Fibroblast of skin of scalp (primary cell): ENCODE results near the gene HNF4A.
"Not testable (repeated sequence)": the region's sequence is repeated elsewhere in the genome, so short reads cannot be mapped to it uniquely, and the experiment has no call there.

Source experiments
- DNase-seq: peaks from one replicate; pipeline ENCODE4 v3.0.0-alpha.2; 2013

Gene HNF4A

DNA sequence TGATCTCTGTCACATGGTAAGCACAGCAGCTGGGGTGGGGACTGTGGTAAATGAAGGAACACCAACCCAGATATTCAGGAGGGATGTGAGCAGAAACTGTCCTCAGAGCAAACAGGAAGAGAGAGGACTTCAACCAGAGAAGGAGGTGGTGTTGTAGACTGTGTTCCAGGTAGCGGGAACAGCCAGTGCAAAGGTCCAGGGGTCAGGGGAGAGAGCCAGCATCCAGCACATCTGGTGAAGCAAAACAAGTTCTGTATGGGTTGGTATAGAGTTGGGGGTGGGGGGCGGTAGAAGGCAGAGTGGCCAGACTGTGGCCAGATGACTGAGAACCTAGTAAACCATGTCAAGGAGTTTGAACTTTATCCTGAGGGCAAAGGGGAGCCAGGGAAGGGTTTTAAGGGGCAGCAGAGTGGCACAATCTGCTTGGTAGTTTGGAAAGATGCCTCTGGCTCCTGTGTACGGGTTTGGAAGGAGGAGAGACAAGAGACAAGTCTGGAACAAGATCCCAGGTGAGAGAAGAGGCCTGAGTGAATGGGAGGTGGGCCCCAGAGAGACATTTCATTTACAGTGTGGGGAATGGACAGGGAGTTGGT lies 92.4 kb downstream of the HNF4A start:
- DNase-seq: no peak

DNA sequence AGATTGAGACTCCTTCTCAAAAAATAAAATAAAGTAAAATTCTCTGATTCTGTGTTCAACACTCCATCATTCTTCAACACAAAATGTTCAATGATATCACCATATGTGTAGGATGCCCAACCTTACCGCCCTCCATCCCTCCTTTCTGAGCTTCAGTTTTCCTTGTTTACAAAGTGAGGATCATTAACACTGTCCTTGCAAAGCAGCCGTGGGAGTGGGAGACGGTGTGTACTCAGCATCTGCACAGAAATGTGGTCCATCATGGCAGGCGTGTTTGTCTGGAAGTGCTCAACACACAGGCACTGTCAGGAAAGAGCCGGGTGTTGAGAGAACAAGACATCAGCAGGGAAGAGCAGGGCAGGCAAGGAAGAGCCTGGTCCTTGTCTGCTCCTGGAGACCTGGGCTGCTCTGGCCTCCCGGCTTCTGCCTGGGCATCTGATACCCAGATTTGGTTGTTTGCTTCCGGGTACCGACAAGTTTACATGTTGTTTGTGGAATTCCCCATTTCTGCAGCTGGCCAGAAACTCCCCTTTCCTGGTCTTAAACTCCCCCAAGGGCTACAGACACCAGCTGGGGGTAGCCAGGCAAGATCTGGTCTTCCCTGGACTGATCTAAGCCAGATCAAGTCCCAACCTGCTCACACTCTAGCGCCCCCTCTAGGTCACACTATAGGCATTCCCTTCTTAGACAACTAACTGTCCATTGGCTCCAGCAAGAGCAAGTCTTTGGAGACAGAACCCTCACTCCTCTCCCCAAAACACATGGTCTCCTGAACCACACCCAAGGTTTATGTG lies 93.5 kb downstream of the HNF4A start:
- DNase-seq: no peak

DNA sequence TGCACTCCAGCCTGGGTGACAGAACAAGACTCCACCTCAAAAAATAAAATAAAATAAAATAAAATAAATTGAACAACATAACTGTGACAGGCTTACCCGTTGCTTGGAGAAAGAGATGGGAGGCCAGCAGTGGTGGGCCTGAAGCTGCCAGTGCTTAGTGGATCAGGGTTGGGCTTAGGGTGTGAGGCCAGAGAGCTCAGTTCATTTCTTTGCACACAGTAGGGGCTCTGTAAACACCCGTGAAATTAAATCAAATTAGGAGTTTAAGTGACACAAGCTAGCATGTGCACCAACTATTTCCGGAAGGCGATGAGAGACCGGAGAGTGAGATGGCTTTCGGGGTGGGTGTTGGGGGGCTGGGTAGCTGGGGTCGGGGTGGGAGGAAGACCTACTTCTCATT lies 94.4 kb downstream of the HNF4A start:
- DNase-seq: no peak

DNA sequence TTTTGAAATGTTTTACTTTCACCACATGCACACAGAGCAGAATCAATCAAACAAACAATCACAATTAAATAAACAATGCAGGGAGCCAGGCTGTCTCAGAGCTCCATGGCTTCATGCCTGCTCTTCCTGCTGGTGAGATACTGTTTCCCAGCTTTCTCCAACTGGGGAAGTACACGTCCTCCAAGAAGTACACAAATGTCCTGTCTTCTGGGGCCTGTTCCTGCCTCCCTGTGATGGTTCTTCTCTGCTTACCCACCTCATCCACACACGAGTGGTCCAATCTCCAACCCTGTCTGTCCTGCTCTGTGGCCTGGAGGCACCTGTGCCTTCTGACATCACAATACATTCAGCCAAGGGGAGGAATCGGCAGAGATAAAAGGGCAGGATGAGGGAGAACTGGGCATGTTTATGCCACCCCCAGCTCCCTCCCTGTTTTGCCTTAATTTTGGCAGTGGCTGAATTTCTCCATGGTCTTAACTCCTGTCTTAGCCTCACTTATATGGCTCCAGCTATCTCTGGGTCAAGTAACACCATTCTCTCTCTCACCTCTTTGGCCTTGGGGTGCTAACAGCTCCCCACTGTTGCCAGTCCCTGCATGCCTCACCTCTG lies 94.9 kb downstream of the HNF4A start:
- DNase-seq: no peak

DNA sequence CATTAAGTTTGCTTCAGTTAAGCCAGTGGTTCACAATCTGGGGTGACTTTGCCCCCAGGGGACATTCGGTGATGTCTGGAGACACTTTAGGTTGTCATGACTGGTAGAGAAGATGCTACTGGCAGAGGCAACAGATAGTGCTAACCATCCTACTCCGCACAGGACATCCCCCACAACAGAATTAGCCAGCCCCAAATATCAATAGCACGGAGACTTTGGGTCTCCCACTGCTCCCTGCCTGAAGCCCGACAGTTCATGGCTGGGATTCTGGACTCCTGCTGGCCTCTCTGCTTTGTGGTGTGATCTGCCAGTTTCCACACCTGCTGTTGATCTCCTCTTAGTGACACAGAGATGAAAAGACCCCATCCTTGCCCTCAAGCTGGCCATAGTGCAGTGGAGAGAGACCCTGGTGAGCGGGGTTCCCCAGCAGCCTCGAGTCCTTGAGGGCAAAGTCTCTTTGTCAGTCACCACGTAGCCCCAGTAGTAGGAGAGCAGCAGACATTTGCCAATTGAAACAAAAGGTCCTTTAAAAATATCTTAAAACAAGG lies 95.5 kb downstream of the HNF4A start:
- no peak for DNase-seq

DNA sequence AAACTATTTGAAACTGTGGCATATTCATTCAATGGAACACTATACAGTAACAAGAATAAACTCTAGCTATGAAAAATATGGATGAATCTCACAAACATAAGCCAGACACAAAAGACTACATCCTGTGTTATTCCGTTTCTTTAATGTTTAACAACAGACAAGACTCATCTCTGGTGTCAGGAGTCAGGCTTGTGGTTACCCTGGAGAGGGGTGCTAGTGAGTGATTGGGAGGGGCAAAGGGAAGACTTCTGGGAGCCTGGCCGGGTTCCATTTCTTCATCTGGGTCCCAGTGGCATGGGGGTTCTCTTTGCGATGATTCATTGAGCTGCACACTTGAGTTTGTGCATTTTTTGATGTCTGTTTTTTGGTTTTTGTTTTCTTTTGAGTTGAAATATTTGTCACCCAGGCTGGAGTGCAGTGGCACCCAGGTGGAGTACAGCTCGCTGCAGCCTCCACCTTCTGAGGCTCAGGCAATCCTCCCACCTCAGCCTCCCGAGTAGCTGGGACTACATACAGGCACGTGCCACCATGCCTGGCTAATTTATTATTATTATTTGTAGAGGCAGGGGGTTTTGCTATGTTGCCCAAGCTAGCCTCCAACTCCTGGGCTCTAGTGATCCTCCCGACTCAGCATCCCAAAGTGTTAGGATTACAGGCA lies 98.9 kb downstream of the HNF4A start:
- DNase-seq: peak; percentile 9

DNA sequence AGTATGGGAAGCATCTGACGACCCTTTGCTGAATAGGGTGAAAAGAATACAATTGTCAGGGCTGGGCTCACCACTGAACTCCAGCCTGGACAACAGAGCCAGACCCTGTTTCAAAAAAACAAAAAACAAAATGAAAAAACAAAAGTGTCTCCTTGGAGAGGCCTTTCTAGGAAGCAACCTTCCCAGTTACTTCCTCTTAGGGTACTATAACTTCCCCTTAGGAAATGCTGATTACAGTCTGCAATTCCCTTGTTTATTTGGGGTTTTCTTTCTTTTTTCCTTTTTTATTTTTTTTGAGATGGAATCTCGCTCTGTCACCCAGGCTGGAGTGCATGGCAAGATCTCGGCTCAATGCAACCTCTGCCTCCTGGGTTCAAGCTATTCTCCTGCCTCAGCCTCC lies 99.6 kb downstream of the HNF4A start:
- no peak for DNase-seq

DNA sequence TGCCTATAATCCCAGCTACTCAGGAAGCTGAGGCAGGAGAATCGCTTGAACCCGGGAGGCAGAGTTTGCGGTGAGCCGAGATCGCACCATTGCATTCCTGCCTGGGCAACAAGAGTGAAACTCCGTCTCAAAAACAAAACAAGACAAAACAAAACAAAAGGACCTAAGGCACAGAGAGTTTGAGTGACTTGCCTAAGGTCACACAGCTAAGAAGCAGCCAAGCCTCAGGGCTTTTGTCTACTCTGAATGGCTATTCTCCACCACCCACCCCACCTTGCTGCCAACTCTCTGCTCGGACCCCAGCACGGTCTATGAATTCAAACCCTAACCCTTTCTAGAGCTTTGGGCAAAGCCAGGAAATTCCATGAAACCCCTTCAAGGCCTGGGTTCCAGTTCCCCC lies 101.1 kb downstream of the HNF4A start:
- no peak for DNase-seq

DNA sequence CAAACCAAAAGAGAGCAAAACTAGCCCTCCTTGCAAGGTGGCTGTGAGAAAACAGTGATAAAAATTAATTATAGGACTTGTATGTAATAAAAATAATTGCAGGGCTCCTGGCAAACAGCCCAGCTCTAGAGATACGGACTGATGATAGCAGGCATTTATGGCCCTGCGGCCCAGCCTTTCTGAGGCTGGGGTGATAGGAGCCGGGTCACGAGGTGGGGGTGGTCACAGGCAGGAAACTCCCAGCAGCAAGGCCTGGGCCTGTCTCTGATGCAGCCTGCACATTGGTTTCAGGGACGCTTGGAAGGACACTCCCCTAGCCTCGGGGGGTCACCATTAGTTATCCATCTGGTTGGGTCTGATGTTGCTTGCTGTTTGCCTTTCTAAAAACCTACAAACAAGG lies 101.5 kb downstream of the HNF4A start:
- DNase-seq: no peak

DNA sequence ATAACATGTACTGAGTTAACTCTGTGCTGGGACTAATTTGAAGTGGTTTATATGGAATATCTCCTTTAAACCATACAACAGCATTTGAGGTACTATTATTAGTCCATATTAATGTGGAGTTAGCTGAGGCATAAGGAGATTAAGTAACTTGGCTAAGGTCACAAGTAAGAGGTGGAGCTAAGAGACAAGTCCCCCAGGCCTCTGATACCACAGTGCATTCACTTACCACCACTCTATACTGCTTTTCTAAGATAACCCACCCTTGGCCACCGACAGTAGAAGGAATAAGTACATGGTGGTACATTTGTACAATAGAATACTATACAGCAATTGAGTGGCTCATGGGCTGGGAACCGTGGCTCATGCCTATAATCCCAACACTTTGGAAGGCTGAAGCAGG lies 103.8 kb downstream of the HNF4A start:
- DNase-seq: no peak

DNA sequence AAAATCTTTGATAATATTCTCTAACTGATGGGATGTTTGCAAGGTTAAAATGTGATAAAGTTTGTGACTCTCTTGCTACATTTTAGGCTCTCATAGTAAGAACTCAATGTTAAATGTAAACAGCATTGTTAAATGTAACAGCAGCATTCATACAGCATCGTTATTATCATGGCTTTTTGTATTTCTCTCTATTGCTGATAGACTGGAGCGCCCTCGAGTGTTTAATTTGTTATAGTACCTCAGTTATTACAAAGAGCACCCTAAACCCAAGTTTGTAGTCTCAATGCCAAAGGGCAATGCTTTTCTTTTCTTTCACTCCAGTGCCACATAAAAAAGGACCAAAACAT lies 105.3 kb downstream of the HNF4A start:
- no peak for DNase-seq

DNA sequence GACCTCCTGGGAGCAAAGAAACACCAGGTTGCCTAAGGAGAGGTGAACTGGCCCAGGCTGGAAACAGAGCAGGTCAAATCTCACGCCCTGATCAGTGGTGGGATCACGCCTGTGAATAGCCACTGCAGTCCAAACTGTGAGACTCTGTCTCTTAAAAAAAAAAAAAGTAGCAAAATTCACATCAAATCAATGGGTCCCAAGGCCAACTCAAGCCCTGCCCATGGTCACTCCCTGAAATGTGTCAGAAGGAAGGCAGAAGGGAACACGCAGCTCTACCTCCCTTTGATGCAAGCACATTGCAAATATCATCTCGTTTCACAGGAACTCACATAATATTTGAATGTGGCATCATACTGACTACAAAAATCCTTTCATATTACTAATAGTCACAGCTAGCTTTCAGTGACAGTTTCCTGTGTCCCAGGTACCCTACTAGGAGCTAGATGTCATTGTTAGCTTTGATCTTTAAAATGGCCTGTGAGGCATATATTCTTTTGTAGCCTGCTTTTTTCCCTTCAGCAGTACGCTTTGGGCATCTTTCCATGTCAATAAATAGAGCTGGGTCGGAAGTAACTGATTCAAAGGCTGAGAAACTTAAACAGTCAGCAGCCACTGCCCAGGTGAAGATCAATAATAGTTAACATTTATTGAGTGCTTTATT lies 105.8 kb downstream of the HNF4A start:
- DNase-seq: no peak

DNA sequence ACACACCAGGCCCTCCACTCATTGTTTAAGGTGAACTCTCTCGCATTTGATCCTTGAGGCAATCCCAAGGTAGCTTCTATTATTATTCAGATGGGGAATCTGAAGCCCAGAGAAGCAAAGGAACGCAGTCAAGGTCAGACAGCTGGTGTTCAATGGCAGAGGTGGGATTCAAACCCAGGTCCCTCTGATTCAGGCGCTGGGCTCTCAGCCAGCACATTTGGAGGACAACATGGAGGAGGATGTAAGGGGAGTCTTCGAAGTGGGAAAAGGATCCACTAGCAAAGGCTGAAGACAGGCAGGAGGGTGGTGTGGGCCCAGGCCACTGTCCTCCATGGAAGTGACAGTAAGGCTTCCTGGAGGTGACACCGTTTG lies 106.3 kb downstream of the HNF4A start:
- DNase-seq: no peak

DNA sequence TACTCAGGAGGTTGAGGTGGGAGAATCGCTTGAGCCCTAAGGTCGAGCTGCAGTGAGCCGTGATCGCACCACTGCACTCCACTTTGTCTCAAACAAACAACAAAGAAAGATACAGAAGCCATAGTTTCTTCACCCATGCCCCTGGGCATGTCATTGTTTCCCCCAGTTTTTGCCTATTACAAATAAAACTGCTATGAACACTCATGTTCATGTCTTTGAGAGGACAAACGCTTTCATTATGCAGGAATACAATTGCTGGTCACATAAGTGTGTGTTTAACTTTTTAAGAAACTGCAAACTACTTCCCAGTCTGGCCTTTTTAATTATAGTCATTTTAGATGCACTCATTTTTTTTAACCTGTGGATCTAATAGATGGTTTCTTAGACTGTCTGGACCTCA lies 108.0 kb downstream of the HNF4A start:
- DNase-seq: no peak

DNA sequence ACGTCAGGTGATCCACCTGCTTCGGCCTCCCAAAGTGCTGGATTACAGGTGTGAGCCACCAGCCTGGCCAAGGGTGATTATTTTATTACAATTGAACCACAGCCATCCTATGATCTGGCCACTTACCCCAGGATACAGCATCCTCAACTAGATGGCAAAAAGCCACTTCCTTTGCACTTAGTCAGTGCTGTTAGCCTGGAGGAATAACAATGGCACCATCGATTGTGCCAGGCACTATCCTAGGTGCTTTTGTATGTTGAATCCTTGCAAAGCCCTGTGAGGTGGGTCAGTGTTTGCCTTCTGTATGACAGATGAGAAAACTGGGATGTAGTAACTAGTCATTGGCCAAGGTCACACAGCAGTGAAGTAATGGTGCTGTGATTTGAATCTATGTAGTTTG lies 109.0 kb downstream of the HNF4A start:
- no peak for DNase-seq

DNA sequence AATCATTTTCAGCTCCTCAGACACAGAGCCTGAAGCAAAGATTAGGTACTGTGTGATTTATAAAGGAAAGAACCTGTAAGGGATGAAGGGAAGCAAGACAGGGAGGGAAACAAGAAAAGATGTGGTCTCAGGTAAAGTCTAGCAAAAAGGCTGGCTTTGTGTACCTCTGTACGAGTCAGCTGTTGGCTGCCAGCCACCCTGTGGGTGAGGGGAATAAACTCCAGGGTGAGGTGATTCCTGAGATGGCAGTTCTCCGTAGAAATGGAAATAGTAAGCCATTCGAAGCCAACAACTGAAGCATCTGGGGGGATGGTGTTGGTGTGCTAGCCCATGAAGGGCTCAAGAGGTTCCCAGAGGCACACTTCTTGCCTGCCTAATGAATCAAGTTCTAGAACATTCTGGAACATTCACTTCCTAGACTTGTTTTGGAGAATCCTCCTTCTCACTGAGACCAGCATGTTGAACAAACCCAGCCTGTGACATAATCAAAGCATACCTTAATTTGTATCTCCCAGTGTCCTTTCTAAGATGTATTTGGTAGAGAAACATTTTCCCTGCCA lies 109.6 kb downstream of the HNF4A start:
- DNase-seq: no peak

DNA sequence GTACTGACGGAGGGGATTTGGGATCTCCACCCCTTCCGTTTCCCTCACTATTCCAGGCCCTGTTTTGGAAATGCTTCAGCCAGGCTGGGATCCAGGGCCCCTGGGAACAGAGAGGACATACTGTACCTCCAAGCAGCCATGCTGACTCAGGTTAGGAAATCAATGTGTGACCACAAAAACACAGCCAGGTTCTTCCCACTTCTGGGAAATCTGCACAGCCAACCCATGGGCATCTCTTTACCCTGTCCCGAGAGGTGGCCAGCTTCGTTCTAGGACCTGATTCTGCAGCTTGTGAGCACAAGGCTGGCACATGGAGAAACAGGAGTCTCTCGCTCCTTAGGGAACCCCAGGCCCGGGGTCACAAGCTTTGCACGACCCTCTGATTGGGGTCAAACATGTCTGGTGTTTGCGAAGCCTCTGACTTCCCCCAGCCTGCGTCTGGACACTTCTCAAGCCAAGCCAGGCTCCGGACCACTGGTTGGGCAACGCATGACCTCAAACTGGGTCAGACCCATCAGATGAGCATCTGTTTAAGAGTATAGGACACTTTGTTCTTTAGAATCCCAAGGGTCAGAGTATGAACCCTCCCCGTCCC lies 111.9 kb downstream of the HNF4A start:
- DNase-seq: no peak

DNA sequence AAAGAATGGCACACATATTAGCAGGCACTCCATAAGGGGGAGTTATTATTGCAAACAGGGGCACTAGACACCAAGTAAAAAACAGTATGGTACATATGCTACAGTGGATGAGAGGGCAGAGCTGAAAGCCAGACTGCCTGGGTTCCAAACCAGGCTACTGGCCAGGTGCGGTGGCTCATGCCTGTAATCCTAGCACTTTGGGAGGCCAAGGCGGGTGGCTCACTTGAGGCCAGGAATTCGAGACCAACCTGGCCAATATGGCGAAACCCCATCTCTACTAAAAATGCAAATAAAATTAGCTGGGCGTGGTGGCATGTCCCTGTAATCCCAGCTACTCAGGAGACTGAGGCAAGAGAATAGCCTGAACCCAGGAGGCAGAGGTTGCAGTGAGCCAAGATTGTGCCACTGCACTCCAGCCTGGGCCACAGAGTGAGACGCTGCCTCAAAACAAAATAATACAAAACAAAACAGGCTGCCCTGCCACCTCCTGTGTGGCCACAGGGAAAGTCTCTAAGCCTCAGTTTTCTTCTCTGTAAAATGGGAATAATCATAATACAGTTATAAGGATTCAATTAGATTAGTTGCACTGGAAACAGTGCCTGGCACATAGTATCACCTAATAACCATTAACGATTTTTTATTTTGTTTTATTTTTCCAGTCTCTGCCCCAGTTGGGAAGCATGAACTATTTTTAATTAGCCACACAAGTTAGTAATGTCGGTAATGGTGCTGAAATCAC lies 112.7 kb downstream of the HNF4A start:
- no peak for DNase-seq

DNA sequence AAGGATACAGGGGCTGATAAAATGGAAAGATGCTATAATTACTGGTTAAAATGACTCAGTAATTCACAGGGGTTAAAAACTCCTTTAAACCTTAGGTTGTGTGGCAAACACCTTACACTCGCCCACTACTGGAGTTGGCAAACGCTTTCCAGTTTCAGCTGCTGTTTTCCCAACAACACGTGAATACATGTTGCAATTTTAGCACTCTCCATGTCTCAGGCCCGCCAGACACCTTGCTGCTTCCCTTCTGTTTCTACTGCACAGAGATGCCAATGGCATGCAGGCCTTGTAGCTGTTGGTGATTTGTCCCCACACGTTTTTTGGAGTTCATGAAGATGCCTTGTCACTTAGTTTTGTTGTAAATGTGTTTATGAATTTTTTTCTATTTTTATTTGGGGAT lies 114.8 kb downstream of the HNF4A start:
- no peak for DNase-seq

DNA sequence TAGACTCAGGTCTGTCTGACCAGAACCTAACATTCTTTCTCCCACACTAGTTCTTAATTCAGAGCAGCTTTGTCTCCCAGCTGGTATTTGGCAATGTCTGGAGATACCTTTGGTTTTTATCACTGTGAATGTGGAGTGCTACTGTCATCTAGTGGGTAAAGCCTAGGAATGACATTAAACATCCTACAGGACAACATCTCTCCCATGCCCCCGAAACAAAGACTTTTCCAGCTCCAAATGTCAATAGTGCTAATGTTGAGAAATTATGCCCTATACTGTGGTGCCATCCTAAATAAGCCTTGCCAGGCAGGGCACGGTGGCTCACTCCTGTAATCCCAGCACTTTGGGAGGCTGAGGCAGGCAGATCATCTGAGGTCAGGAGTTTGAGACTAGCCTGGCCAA lies 116.0 kb downstream of the HNF4A start:
- peak; percentile 62 for DNase-seq

DNA sequence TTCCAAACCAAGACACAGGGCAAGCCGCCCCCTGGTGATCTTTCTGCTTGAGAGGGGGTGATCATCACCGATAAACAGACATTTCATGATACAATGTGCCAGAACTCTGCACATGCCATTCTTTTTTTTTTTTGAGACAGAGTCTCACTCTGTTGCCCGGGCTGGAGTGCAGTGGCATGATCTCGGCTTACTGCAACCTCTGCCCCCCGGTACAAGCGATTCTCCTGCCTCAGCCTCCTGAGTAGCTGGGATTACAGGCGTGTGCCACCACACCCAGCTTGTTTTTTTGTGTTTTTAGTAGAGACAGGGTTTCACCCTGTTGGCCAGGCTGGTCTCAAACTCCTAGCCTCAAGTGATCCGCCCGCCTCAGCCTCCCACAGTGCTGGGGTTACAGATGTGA lies 116.8 kb downstream of the HNF4A start:
- DNase-seq: not testable (repeated sequence)

DNA sequence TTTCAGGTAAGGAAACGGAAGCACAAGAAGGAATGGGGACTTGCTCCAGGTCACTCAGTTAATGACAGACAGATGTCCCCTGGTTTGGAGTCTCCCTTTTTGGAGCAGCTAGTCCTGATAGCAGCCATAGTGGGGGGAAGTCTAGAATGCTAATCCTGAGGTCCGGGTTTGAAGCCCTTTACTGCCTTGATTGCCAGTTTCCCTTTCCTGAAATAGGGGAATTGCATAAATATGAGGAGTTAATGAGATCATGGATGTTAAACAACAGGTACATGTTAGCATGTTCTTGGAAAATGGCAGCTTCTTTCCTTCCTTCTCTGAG lies 119.8 kb downstream of the HNF4A start:
- no peak for DNase-seq
